Right lung (tissue), 5 donors: Measurements from ENCODE around the gene GDF2. TPM values are rescaled to one million over a fixed set of nuclear protein-coding genes. Genes with fewer than 3 reads are reported as not detected.

Experiments used
- DNase-seq, 2 donors: peaks; one replicate each; pipeline ENCODE4 v3.0.0-alpha.2; 2013
- polyA plus RNA-seq, 5 donors: library from polyadenylated mRNA; unstranded; fragments of 120-200 nt; gene quantifications; one replicate each; pipeline versions ENCODE4 v1.2.1 to v1.2.3, GENCODE V29; 2013; ENCODE audit warnings: inconsistent platforms in 1 of 5, low replicate concordance in 1 of 5; ENCODE audit not compliant: insufficient read length in 5 of 5, insufficient read depth in 1 of 5

Gene GDF2
- polyA plus RNA-seq, 5 donors: 0.09 to 0.28 (median 0.18) TPM

- DNase-seq: no peak
Observed at GRCh38 chr10:47351899-47352815, 29.9 kb downstream of the GDF2 start.

GRCh38 chr10:47353351-47353750 is 31.1 kb downstream of the GDF2 start:
- no peak for DNase-seq

GRCh38 chr10:47354165-47354564 is 31.9 kb downstream of the GDF2 start:
- no peak for DNase-seq

- DNase-seq: no peak
Observed at GRCh38 chr10:47354900-47355299, 32.6 kb downstream of the GDF2 start.

- no peak for DNase-seq
Observed at GRCh38 chr10:47356708-47357107, 34.5 kb downstream of the GDF2 start.

GRCh38 chr10:47357131-47357582 is 34.9 kb downstream of the GDF2 start:
- no peak for DNase-seq

- DNase-seq: no peak
Observed at GRCh38 chr10:47357911-47358310, 35.7 kb downstream of the GDF2 start.

GRCh38 chr10:47358457-47358856 is 36.2 kb downstream of the GDF2 start:
- no peak for DNase-seq

GRCh38 chr10:47359101-47359500 is 36.8 kb downstream of the GDF2 start:
- no peak for DNase-seq

GRCh38 chr10:47359626-47360418 is 37.6 kb downstream of the GDF2 start:
- no peak for DNase-seq

GRCh38 chr10:47360419-47361040 is 38.3 kb downstream of the GDF2 start:
- DNase-seq: no peak

GRCh38 chr10:47361293-47361692 is 39.0 kb downstream of the GDF2 start:
- DNase-seq: no peak

GRCh38 chr10:47362199-47362598 is 39.9 kb downstream of the GDF2 start:
- DNase-seq: no peak

- DNase-seq: no peak
Observed at GRCh38 chr10:47363781-47364180, 41.5 kb downstream of the GDF2 start.

GRCh38 chr10:47364366-47364765 is 42.1 kb downstream of the GDF2 start:
- no peak for DNase-seq

GRCh38 chr10:47364911-47365310 is 42.7 kb downstream of the GDF2 start:
- no peak for DNase-seq

- no peak for DNase-seq
Observed at GRCh38 chr10:47365431-47366180, 43.4 kb downstream of the GDF2 start.

GRCh38 chr10:47366181-47366631 is 44.0 kb downstream of the GDF2 start:
- no peak for DNase-seq

- DNase-seq: no peak
Observed at GRCh38 chr10:47366731-47367460, 44.6 kb downstream of the GDF2 start.

- DNase-seq: no peak
Observed at GRCh38 chr10:47367646-47368045, 45.4 kb downstream of the GDF2 start.
